IMR-90 (cell line): ENCODE results near the gene RELL2. TPM values are rescaled to one million over a fixed set of nuclear protein-coding genes. Genes with fewer than 3 reads are reported as not detected.

Source experiments
- ATAC-seq: fragments of 200-7000 bp; cut with Tn5 transposase; 2 replicates; pipeline ENCODE4 v1.9.1; 2020; ENCODE audit warnings: low read depth, mild to moderate bottlenecking, moderate library complexity
- BruUV-seq: library from RNA; stranded (reverse); fragments of 400-500 nt; replicated peaks from 2 replicates; lab custom pipeline; 2021; lab: Mats Ljungman, UMichigan
- CTCF ChIA-PET: fragments of 300-600 bp; formaldehyde crosslinking; extraction: SDS; loops from one replicate; lab custom pipeline; 2021; ENCODE audit warnings: antibody characterized with exemption; lab: Yijun Ruan, JAX
- POLR2A ChIA-PET: fragments of 300-600 bp; sonication (Branson Sonifier 250); formaldehyde crosslinking; loops from one replicate; lab custom pipeline; 2022; ENCODE audit warnings: antibody characterized with exemption; ENCODE audit not compliant: unreplicated experiment; lab: Charles Lee
- DNase-seq: peaks from one replicate; pipeline ENCODE4 v3.0.0; 2013
- H2AFZ ChIP-seq: replicated peaks from 2 replicates; pipeline ENCODE3; 2013; ENCODE audit warnings: low read length, mild to moderate bottlenecking; ENCODE audit not compliant: poor library complexity
- H2AK5ac ChIP-seq: 2 replicates; pipeline ENCODE4 v1.6.1; 2013; ENCODE audit warnings: low read depth, low read length, inconsistent platforms
- H2AK9ac ChIP-seq: replicated peaks from 2 replicates; pipeline ENCODE3; 2013; ENCODE audit warnings: mild to moderate bottlenecking, low read depth, low read length, moderate library complexity; ENCODE audit not compliant: poor library complexity
- H2BK120ac ChIP-seq: 2 replicates; pipeline ENCODE4 v1.6.1; 2013; ENCODE audit warnings: low read depth, low read length, inconsistent platforms
- H2BK15ac ChIP-seq: 3 replicates; pipeline ENCODE4 v1.6.1; 2013; ENCODE audit warnings: low read depth, low read length, inconsistent platforms
- H2BK20ac ChIP-seq: 2 replicates; pipeline ENCODE4 v1.6.1; 2013; ENCODE audit warnings: low read depth, mild to moderate bottlenecking, inconsistent platforms, low read length, moderate library complexity
- H2BK5ac ChIP-seq: 2 replicates; pipeline ENCODE4 v1.6.1; 2013; ENCODE audit warnings: mild to moderate bottlenecking, low read depth, low read length, inconsistent platforms; ENCODE audit not compliant: poor library complexity, severe bottlenecking
- H3K14ac ChIP-seq: replicated peaks from 2 replicates; pipeline ENCODE4 v1.6.1; 2013; ENCODE audit warnings: low read depth, low read length, inconsistent platforms
- H3K18ac ChIP-seq: 2 replicates; pipeline ENCODE4 v1.6.1; 2013; ENCODE audit warnings: low read depth, low read length, control low read depth
- H3K23ac ChIP-seq: 2 replicates; pipeline ENCODE4 v1.6.1; 2013; ENCODE audit warnings: low read depth, low read length, inconsistent platforms
- H3K27ac ChIP-seq: 2 replicates; pipeline ENCODE4 v1.5.1; 2013; ENCODE audit warnings: mild to moderate bottlenecking, control low read depth, low read length; ENCODE audit not compliant: insufficient read depth
- H3K27me3 ChIP-seq: 2 replicates; pipeline ENCODE4 v1.6.1; 2013; ENCODE audit warnings: low read length; ENCODE audit not compliant: control insufficient read depth, insufficient read depth
- H3K36me3 ChIP-seq: 2 replicates; pipeline ENCODE4 v1.6.1; 2013; ENCODE audit warnings: low read length, mixed read lengths; ENCODE audit not compliant: control insufficient read depth, insufficient read depth
- H3K4ac ChIP-seq: 2 replicates; pipeline ENCODE4 v1.6.1; 2013; ENCODE audit warnings: low read depth, low read length, inconsistent platforms
- H3K4me1 ChIP-seq: 2 replicates; pipeline ENCODE4 v1.6.1; 2013; ENCODE audit warnings: low read length, mixed read lengths; ENCODE audit not compliant: control insufficient read depth, insufficient read depth
- H3K4me2 ChIP-seq: 2 replicates; pipeline ENCODE4 v1.6.1; 2013; ENCODE audit warnings: low read depth, mild to moderate bottlenecking, control low read depth, low read length, moderate library complexity
- H3K4me3 ChIP-seq: 2 replicates; pipeline ENCODE4 v1.5.1; 2013; ENCODE audit warnings: low read depth, mild to moderate bottlenecking, control low read depth, low read length, moderate library complexity; ENCODE audit not compliant: insufficient read depth
- H3K56ac ChIP-seq: 2 replicates; pipeline ENCODE4 v1.6.1; 2013; ENCODE audit warnings: low read length, inconsistent platforms; ENCODE audit not compliant: insufficient read depth; ENCODE audit errors: extremely low read depth
- H3K79me1 ChIP-seq, 2 experiments: 2 replicates each; pipeline ENCODE4 v1.6.1; 2013; ENCODE audit warnings: low read length in 2 of 2, inconsistent platforms in 1 of 2, low read depth in 1 of 2
- H3K9ac ChIP-seq: 2 replicates; pipeline ENCODE4 v1.6.1; 2013; ENCODE audit warnings: low read depth, low read length, control low read depth
- H3K9me1 ChIP-seq: 2 replicates; pipeline ENCODE4 v1.6.1; 2013; ENCODE audit warnings: low read length, inconsistent platforms; ENCODE audit not compliant: insufficient read depth
- H3K9me3 ChIP-seq: 2 replicates; pipeline ENCODE4 v1.6.1; 2013; ENCODE audit warnings: low read length; ENCODE audit not compliant: control insufficient read depth, insufficient read depth
- H4K20me1 ChIP-seq: 2 replicates; pipeline ENCODE4 v1.6.1; 2013; ENCODE audit warnings: low read length, inconsistent platforms; ENCODE audit not compliant: insufficient read depth
- H4K5ac ChIP-seq: 2 replicates; pipeline ENCODE4 v1.6.1; 2013; ENCODE audit warnings: mild to moderate bottlenecking, low read depth, low read length, control low read depth
- H4K8ac ChIP-seq, 2 experiments: 2 replicates each; pipeline ENCODE4 v1.6.1; 2013; ENCODE audit warnings: low read depth in 2 of 2, low read length in 2 of 2, control low read depth in 1 of 2, inconsistent platforms in 1 of 2
- H4K91ac ChIP-seq: 2 replicates; pipeline ENCODE4 v1.6.1; 2013; ENCODE audit warnings: low read depth, low read length, inconsistent platforms; ENCODE audit not compliant: insufficient read depth
- BHLHE40 ChIP-seq: fragments of 150-350 bp; IDR thresholded peaks from 2 replicates; pipeline ENCODE4 v1.6.1; 2016; ENCODE audit warnings: mild to moderate bottlenecking, low read depth, low read length
- CEBPB ChIP-seq: IDR thresholded peaks from 2 replicates; pipeline ENCODE4 v1.6.1; 2012; ENCODE audit warnings: low read depth, low read length, improper control_type of control experiment
- CHD1 ChIP-seq: IDR thresholded peaks from 2 replicates; pipeline ENCODE4 v1.6.1; 2012; ENCODE audit warnings: low read depth, low read length, improper control_type of control experiment
- CTCF ChIP-seq: conservative IDR thresholded peaks from 2 replicates; pipeline ENCODE4 v1.5.1; 2012; ENCODE audit warnings: mild to moderate bottlenecking, low read depth, low read length, improper control_type of control experiment
- ELK1 ChIP-seq: fragments of 150-350 bp; IDR thresholded peaks from 2 replicates; pipeline ENCODE4 v1.6.1; 2016; ENCODE audit warnings: low read depth, mild to moderate bottlenecking, low read length, moderate library complexity, borderline replicate concordance
- FOS ChIP-seq: fragments of 150-350 bp; IDR thresholded peaks from 2 replicates; pipeline ENCODE4 v1.6.1; 2016; ENCODE audit warnings: low read depth, low read length
- MAFK ChIP-seq: IDR thresholded peaks from 2 replicates; pipeline ENCODE4 v1.6.1; 2012; ENCODE audit warnings: low read depth, low read length, improper control_type of control experiment
- MAZ ChIP-seq: IDR thresholded peaks from 2 replicates; pipeline ENCODE4 v1.6.1; 2012; ENCODE audit warnings: low read depth, mild to moderate bottlenecking, low read length, improper control_type of control experiment, moderate library complexity, borderline replicate concordance
- MXI1 ChIP-seq: IDR thresholded peaks from 2 replicates; pipeline ENCODE4 v1.6.1; 2012; ENCODE audit warnings: low read depth, mild to moderate bottlenecking, low read length, moderate library complexity, borderline replicate concordance
- NFE2L2 ChIP-seq: fragments of 150-350 bp; IDR thresholded peaks from 2 replicates; pipeline ENCODE4 v1.6.1; 2016; ENCODE audit warnings: low read depth, mild to moderate bottlenecking, low read length
- POLR2A ChIP-seq: IDR thresholded peaks from 2 replicates; pipeline ENCODE4 v1.6.1; 2012; ENCODE audit warnings: mild to moderate bottlenecking, low read depth, low read length
- RAD21 ChIP-seq: IDR thresholded peaks from 2 replicates; pipeline ENCODE4 v1.6.1; 2012; ENCODE audit warnings: low read length, improper control_type of control experiment
- RCOR1 ChIP-seq: IDR thresholded peaks from 2 replicates; pipeline ENCODE4 v1.6.1; 2012; ENCODE audit warnings: mild to moderate bottlenecking, low read length, improper control_type of control experiment; ENCODE audit not compliant: insufficient replicate concordance
- RFX5 ChIP-seq: IDR thresholded peaks from 2 replicates; pipeline ENCODE4 v1.8.0; 2012; ENCODE audit warnings: low read depth, mild to moderate bottlenecking, low read length, moderate library complexity
- SMC3 ChIP-seq: fragments of 150-350 bp; IDR thresholded peaks from 2 replicates; pipeline ENCODE4 v1.6.1; 2016; ENCODE audit warnings: low read depth, mild to moderate bottlenecking, antibody characterized with exemption, low read length, moderate library complexity
- USF2 ChIP-seq: fragments of 150-350 bp; IDR thresholded peaks from 2 replicates; pipeline ENCODE4 v1.6.1; 2017; ENCODE audit warnings: mild to moderate bottlenecking, antibody characterized with exemption, low read length, low read depth
- WGBS, 2 experiments: methylation state at CpG; one replicate each; pipeline versions ENCODE4 v1.1.5 to v1.1.7; 2013; ENCODE audit warnings: missing lambda C conversion rate in 2 of 2; ENCODE audit not compliant: insufficient read length in 1 of 2; ENCODE audit errors: extremely low coverage in 2 of 2; 5-methylcytosine and 5-hydroxymethylcytosine counted together
- dilution Hi-C: fragments of 300-500 bp; cut with HindIII; formaldehyde crosslinking; loops from one replicate; pipeline ENCODE4 v1.14.3; 2018; ENCODE audit warnings: low sequenced_read_pairs; ENCODE audit not compliant: unreplicated experiment
- in situ Hi-C: fragments of 300-500 bp; cut with MboI; formaldehyde crosslinking; loops from 3 replicates; pipeline ENCODE4 v1.14.3; 2019; ENCODE audit warnings: low sequenced_read_pairs, inconsistent platforms, mixed read lengths
- intact Hi-C: fragments of 100-400 bp; cut with micrococcal nuclease; formaldehyde crosslinking; loops from 2 replicates; pipeline ENCODE4 v1.10.0; 2022
- polyA plus RNA-seq, 3 experiments: library from polyadenylated mRNA; depleted of rRNA; stranded (reverse); fragments of >200 nt; gene quantifications; 2 replicates each; pipeline ENCODE4 v1.2.3, GENCODE V29; 2012; ENCODE audit warnings: low replicate concordance in 1 of 3
- total RNA-seq: library from RNA; depleted of rRNA; stranded (reverse); fragments of >200 nt; gene quantifications from 2 replicates; pipeline ENCODE4 v1.2.3, GENCODE V29; 2012

The RELL2 gene
- total and polyA plus RNA-seq, 2 of the 4 experiments (the other 2 are of a cell fraction), result 2.2 to 7.6 TPM

- ChIA-PET CTCF (interaction anchor here (0.6 kb wide), 1 partner anchor 199 kb away, joined by 3 read pairs; no protein-coding TSS in a partner anchor), POLR2A (no interaction called here)
- no peak for DNase-seq
- no peak overlapping the region for H4K8ac ChIP-seq
- H2BK5ac ChIP-seq, result no peak overlapping the region
- no CpG with 5 or more reads among the region's 5 CpGs for WGBS, 2 experiments
- no peak overlapping the region for H2BK20ac ChIP-seq
- TF ChIP-seq USF2 (no peak), RAD21 (no peak), POLR2A (no peak), BHLHE40 (no peak), CEBPB (no peak), RCOR1 (no peak), MAZ (no peak), ELK1 (no peak), MXI1 (no peak), NFE2L2 (no peak), CHD1 (no peak), MAFK (no peak), CTCF (no peak), RFX5 (no peak), SMC3 (no peak), FOS (no peak)
- H3K9me1 ChIP-seq, result peaks cover 11% of the 10 kb centered on the region
- no peak overlapping the region for H2BK120ac ChIP-seq
- no peak overlapping the region for H3K4ac ChIP-seq
- no peak overlapping the region for H3K9ac ChIP-seq
- no peak overlapping the region for H3K23ac ChIP-seq
- H4K91ac ChIP-seq, result no peak overlapping the region
- H4K20me1 ChIP-seq, result peaks cover 4% of the 10 kb centered on the region; the same call in 1 of the 2 replicates
- no peaks in the 10 kb centered on the region for H3K27me3 ChIP-seq
- H3K4me1 ChIP-seq, result peaks cover 6% of the 10 kb centered on the region
- no peak overlapping the region for H3K27ac ChIP-seq
- H3K14ac ChIP-seq, result no peak overlapping the region
- H3K18ac ChIP-seq, result no peak overlapping the region
- H3K36me3 ChIP-seq, result peaks cover 50% of the 10 kb centered on the region
- no peak overlapping the region for H3K56ac ChIP-seq
- in situ Hi-C loops, result no loop called here
- dilution Hi-C loops, result no loop called here
- ATAC-seq, result no peak
- no peak overlapping the region for H3K4me3 ChIP-seq
- no peak overlapping the region for H2AK9ac ChIP-seq
- H2BK15ac ChIP-seq, result no peak overlapping the region
- no peak overlapping the region for H2AFZ ChIP-seq
- no peaks in the 10 kb centered on the region for H3K9me3 ChIP-seq
- H2AK5ac ChIP-seq, result no peak overlapping the region
- H4K5ac ChIP-seq, result no peak overlapping the region
- intact Hi-C loops, result no loop called here
- H3K79me1 ChIP-seq, result peaks cover 3 to 12% of the 10 kb centered on the region in 2 experiments; a peak in 1 of 4 replicates
- H3K4me2 ChIP-seq, result no peak overlapping the region
- no TSS peak for BruUV-seq
Measured at GRCh38 chr5:141623611-141624010, 13.2 kb upstream of the RELL2 start.
